ENCODE measurements around the gene DYNC1LI1. TPM values are rescaled to one million over a fixed set of nuclear protein-coding genes. Genes with fewer than 3 reads are reported as not detected.

DYNC1LI1 gene
- total RNA-seq, 1 experiment from 2014 or later, result 56.2 TPM

DNA sequence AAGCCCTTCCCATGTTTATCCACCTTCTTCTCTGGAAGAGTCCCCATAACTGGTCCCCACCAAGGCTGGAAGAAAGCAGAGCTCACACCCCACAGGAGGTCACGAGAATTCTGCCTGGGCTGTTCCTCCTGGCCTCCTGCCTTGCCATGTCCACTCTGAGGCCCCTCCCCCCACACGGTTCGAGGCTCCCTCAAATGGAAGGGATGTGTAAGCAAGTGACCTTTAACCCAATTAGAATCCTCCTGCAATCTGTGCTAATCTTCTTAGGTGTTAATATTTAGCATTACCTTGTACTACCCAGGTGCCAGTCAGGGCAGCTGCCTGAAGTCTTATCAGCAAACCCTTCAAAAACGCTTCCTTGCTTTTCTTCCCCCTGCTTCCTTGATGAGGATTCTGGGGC lies 32.4 kb upstream of the DYNC1LI1 start:
- Histone ChIP-seq H3K27ac (ENCODE audit: insufficient read length, low read depth, low read length) (no peak overlapping the region), H3K23ac (ENCODE audit: insufficient read length, low read depth, low read length) (no peak overlapping the region), H3T11ph (ENCODE audit: low read length) (no peak overlapping the region), H3K79me1 (ENCODE audit: insufficient read depth, low read depth, low read length, poor library complexity, severe bottlenecking) (no peaks in the 10 kb centered on the region), H2BK12ac (ENCODE audit: insufficient read length, low read depth, low read length) (no peak overlapping the region), H2BK5ac (ENCODE audit: insufficient read length, low read length) (no peak overlapping the region), H3K27me3 (ENCODE audit: insufficient read depth, low read length) (no peaks in the 10 kb centered on the region), H3K18ac (ENCODE audit: insufficient read length, low read depth, low read length) (no peak overlapping the region), H2BK120ac (ENCODE audit: low read depth, low read length, poor library complexity, severe bottlenecking) (no peak overlapping the region), H2AK5ac (ENCODE audit: insufficient read length, low read length) (no peak overlapping the region), H3K9me3 (ENCODE audit: control insufficient read depth, low read depth, low read length) (no peaks in the 10 kb centered on the region), H4K20me1 (ENCODE audit: control insufficient read depth, insufficient read depth, insufficient read length) (no peaks in the 10 kb centered on the region), H2BK20ac (ENCODE audit: low read depth, low read length, poor library complexity, severe bottlenecking) (no peak overlapping the region), H3K79me2 (ENCODE audit: insufficient read depth, low read length) (no peaks in the 10 kb centered on the region), H3K4me1 (ENCODE audit: insufficient read depth, low read length) (0 out of 2 replicates have a peak, but pooled peaks cover 2% of the 10 kb centered on the region), H2BK15ac (ENCODE audit: low read depth, low read length) (no peak overlapping the region), H2AFZ (ENCODE audit: low read length) (no peak overlapping the region), H3K23me2 (ENCODE audit: insufficient read length, low read depth, low read length, poor library complexity, severe bottlenecking) (no peaks in the 10 kb centered on the region), H3K4me2 (ENCODE audit: insufficient read depth, insufficient read length, low read length) (no peak overlapping the region), H3K56ac (ENCODE audit: insufficient read length, low read depth, low read length) (no peak overlapping the region), H4K8ac (replicated peaks; ENCODE audit: insufficient read length, low read depth, low read length) (no peak overlapping the region), H3K14ac (ENCODE audit: insufficient read depth, low read length) (no peak overlapping the region), H3K4ac (ENCODE audit: low read depth, low read length) (no peak overlapping the region), H4K91ac (ENCODE audit: insufficient read length, low read depth, low read length) (no peak overlapping the region), H4K5ac (ENCODE audit: insufficient read length, low read depth, low read length) (no peak overlapping the region), H3K9ac (ENCODE audit: extremely low read depth, insufficient read length, low read length) (no peak overlapping the region)
- peaks cover 9% of the 10 kb centered on the region for H3K27me3 Mint-ChIP-seq (ENCODE audit: low read depth)
- TF ChIP-seq, protein P1, sequence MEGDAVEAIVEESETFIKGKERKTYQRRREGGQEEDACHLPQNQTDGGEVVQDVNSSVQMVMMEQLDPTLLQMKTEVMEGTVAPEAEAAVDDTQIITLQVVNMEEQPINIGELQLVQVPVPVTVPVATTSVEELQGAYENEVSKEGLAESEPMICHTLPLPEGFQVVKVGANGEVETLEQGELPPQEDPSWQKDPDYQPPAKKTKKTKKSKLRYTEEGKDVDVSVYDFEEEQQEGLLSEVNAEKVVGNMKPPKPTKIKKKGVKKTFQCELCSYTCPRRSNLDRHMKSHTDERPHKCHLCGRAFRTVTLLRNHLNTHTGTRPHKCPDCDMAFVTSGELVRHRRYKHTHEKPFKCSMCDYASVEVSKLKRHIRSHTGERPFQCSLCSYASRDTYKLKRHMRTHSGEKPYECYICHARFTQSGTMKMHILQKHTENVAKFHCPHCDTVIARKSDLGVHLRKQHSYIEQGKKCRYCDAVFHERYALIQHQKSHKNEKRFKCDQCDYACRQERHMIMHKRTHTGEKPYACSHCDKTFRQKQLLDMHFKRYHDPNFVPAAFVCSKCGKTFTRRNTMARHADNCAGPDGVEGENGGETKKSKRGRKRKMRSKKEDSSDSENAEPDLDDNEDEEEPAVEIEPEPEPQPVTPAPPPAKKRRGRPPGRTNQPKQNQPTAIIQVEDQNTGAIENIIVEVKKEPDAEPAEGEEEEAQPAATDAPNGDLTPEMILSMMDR (conservative IDR thresholded peaks at IDR 0.05), result no peak
- DNase-seq, result no peak
- H3K9me3 Mint-ChIP-seq, result no peaks in the 10 kb centered on the region
- no peaks in the 10 kb centered on the region for H3K36me3 Mint-ChIP-seq (ENCODE audit: insufficient read depth in 1 of 3, low read depth in 3 of 3)
- WGBS (ENCODE audit: extremely low coverage, insufficient read length, low lambda C conversion rate), result no CpG with 5 or more reads among the region's 4 CpGs
- no peak overlapping the region for H3K4me3 Mint-ChIP-seq
- H3K4me1 Mint-ChIP-seq, result peaks cover 16 to 18% of the 10 kb centered on the region in 2 experiments
- H3K27ac Mint-ChIP-seq, result no peak overlapping the region

Measured in H9 (cell line).